Gastroesophageal sphincter (tissue), 3 donors: ENCODE results near the gene ELN.

Source experiments
- EP300 ChIP-seq: sonication (generic); formaldehyde crosslinking; IDR thresholded peaks from one replicate; pipeline ENCODE4 v1.6.1; 2017; ENCODE audit warnings: antibody characterized with exemption, mild to moderate bottlenecking
- POLR2AphosphoS5 ChIP-seq: sonication (generic); formaldehyde crosslinking; IDR thresholded peaks from one replicate; pipeline ENCODE4 v1.6.1; 2017; ENCODE audit warnings: antibody characterized with exemption
- TF ChIP-seq, protein P1 (sequence below), 4 experiments: fragments of 200-600 bp in 2 of 4; fragments of 450-650 bp in 2 of 4; sonication (generic) in 1 of 4; IDR thresholded peaks; one replicate each; pipeline ENCODE4 v1.5.1; 2017 to 2019; ENCODE audit warnings: antibody characterized with exemption in 4 of 4, mild to moderate bottlenecking in 2 of 4, moderate library complexity in 2 of 4

- TF ChIP-seq POLR2AphosphoS5 = no peak
- no peak for TF ChIP-seq EP300
- TF ChIP-seq, protein P1, sequence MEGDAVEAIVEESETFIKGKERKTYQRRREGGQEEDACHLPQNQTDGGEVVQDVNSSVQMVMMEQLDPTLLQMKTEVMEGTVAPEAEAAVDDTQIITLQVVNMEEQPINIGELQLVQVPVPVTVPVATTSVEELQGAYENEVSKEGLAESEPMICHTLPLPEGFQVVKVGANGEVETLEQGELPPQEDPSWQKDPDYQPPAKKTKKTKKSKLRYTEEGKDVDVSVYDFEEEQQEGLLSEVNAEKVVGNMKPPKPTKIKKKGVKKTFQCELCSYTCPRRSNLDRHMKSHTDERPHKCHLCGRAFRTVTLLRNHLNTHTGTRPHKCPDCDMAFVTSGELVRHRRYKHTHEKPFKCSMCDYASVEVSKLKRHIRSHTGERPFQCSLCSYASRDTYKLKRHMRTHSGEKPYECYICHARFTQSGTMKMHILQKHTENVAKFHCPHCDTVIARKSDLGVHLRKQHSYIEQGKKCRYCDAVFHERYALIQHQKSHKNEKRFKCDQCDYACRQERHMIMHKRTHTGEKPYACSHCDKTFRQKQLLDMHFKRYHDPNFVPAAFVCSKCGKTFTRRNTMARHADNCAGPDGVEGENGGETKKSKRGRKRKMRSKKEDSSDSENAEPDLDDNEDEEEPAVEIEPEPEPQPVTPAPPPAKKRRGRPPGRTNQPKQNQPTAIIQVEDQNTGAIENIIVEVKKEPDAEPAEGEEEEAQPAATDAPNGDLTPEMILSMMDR (IDR thresholded peaks at IDR 0.05) = no peak
Observed at GRCh38 chr7:74049997-74050798, 22.2 kb downstream of the ELN start.
